ENCODE measurements around the gene HSH2D. TPM values are rescaled to one million over a fixed set of nuclear protein-coding genes. Genes with fewer than 3 reads are reported as not detected.

The HSH2D gene
- total and polyA plus RNA-seq, 10 of the 15 experiments (the other 5 are each of a cell fraction or from before 2014, with no cell fraction given) = 22.0 to 145 (median 89.3) TPM

- TF ChIP-seq SREBF1 (IDR thresholded peaks at IDR 0.05; ENCODE audit: low read length) = no peak
- no peak for TF ChIP-seq BCLAF1 (IDR thresholded peaks at IDR 0.05)
- TF ChIP-seq RBBP5 (conservative IDR thresholded peaks at IDR 0.05) = no peak
- no peak for TF ChIP-seq SREBF2 (IDR thresholded peaks at IDR 0.05; ENCODE audit: low read length)
- no peak for TF ChIP-seq ZBTB40 (IDR thresholded peaks at IDR 0.05; ENCODE audit: borderline replicate concordance)
Measured at GRCh38 chr19:16142032-16142580, 1.4 kb upstream of the HSH2D start (continued).
